Endodermal cell (in vitro differentiated cells): ENCODE data around the gene EVI2B. TPM values are rescaled to one million over a fixed set of nuclear protein-coding genes. Genes with fewer than 3 reads are reported as not detected.

Source experiments
- DNase-seq: peaks from one replicate; pipeline ENCODE4 v3.0.0-alpha.2; 2017
- H3K27ac ChIP-seq: 2 replicates; pipeline ENCODE4 v1.5.1; 2013; ENCODE audit warnings: mild to moderate bottlenecking, low read depth, low read length, moderate library complexity
- H3K27me3 ChIP-seq: 2 replicates; pipeline ENCODE4 v1.6.1; 2013; ENCODE audit warnings: mild to moderate bottlenecking, low read length, moderate library complexity; ENCODE audit not compliant: insufficient read depth, control insufficient read depth, poor library complexity, severe bottlenecking
- H3K36me3 ChIP-seq: 2 replicates; pipeline ENCODE4 v1.7.0; 2013; ENCODE audit warnings: mild to moderate bottlenecking, low read length, moderate library complexity; ENCODE audit not compliant: control insufficient read depth, insufficient read depth
- H3K4me1 ChIP-seq: one replicate; pipeline ENCODE4 v1.7.0; 2013; ENCODE audit warnings: low read length; ENCODE audit not compliant: control insufficient read depth, insufficient read depth
- H3K4me3 ChIP-seq: 2 replicates; pipeline ENCODE4 v1.5.1; 2013; ENCODE audit warnings: mild to moderate bottlenecking, low read length, moderate library complexity
- H3K9ac ChIP-seq: 2 replicates; pipeline ENCODE4 v1.6.1; 2013; ENCODE audit warnings: mild to moderate bottlenecking, low read length, moderate library complexity; ENCODE audit not compliant: poor library complexity, severe bottlenecking; ENCODE audit errors: extremely low read depth
- H3K9me3 ChIP-seq: 2 replicates; pipeline ENCODE4 v1.6.1; 2013; ENCODE audit warnings: mild to moderate bottlenecking, low read length, moderate library complexity; ENCODE audit not compliant: control insufficient read depth
- H3K27ac Mint-ChIP-seq: 2 replicates; pipeline ENCODE4 v1.8.0; 2020; ENCODE audit warnings: mixed read lengths
- H3K27me3 Mint-ChIP-seq: 2 replicates; pipeline ENCODE4 v1.8.0; 2021; ENCODE audit warnings: mild to moderate bottlenecking, mixed read lengths; ENCODE audit not compliant: insufficient read depth
- H3K36me3 Mint-ChIP-seq: 2 replicates; pipeline ENCODE4 v1.8.0; 2020; ENCODE audit warnings: low read depth, mixed read lengths
- H3K4me1 Mint-ChIP-seq: 2 replicates; pipeline ENCODE4 v1.8.0; 2020; ENCODE audit warnings: mixed read lengths
- H3K4me3 Mint-ChIP-seq: 2 replicates; pipeline ENCODE4 v1.8.0; 2020; ENCODE audit warnings: mild to moderate bottlenecking, moderate library complexity, mixed read lengths
- H3K9me3 Mint-ChIP-seq: 2 replicates; pipeline ENCODE4 v1.8.0; 2020; ENCODE audit warnings: mild to moderate bottlenecking, mixed read lengths
- WGBS, 2 experiments: methylation state at CpG; one replicate each; pipeline versions ENCODE4 v1.1.5 to v1.1.7; 2013; ENCODE audit warnings: missing lambda C conversion rate in 2 of 2, mixed read lengths in 1 of 2; ENCODE audit not compliant: insufficient coverage in 1 of 2, insufficient read length in 1 of 2; 5-methylcytosine and 5-hydroxymethylcytosine counted together
- total RNA-seq, 2 donors: library from RNA; stranded (reverse); fragmentation: NEBNext Ultra II Directional in 1 of 2; extraction: Animal tissue kit (Norgen Biotek cat#: 25700) in 1 of 2; gene quantifications; 2 replicates in 1 of 2; 3 replicates in 1 of 2; pipeline ENCODE4 v1.2.1, GENCODE V29; 2021
- TF ChIP-seq, protein P1 (sequence below): fragments of 200-600 bp; sonication (generic); conservative IDR thresholded peaks from 2 replicates; pipeline ENCODE4 v1.5.0; 2021; ENCODE audit warnings: antibody characterized with exemption, mild to moderate bottlenecking

Gene EVI2B
- total RNA-seq, 2 donors from 2014 or later, result not detected

DNA sequence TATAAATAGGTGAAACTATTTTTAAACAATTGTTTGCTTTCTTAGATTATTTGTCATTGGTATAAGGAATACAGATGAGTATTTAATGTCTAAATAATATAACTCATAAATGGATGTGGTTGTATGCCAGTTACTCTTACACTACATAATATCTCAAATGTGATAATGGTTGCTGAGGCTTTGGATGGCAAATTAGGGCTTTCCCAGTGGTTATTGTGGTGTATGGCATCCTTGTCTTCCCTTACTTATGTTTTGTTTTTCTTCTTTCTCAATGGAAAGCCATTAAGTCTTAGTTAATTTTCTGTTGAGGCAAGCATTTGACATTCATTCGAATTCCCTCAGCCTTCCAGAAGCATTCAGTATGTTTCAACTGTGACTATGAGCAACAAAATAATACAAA lies 27.3 kb downstream of the EVI2B start:
- Histone ChIP-seq H3K9me3 (peaks cover under 1% of the 10 kb centered on the region), H3K4me3 (no peak overlapping the region), H3K9ac (no peak overlapping the region), H3K27me3 (no peaks in the 10 kb centered on the region), H3K36me3 (peaks cover 30% of the 10 kb centered on the region), H3K4me1 (no peaks in the 10 kb centered on the region), H3K27ac (no peak overlapping the region)
- H3K4me3 Mint-ChIP-seq, result no peak overlapping the region
- no peak for DNase-seq
- no peak overlapping the region for H3K27ac Mint-ChIP-seq
- 94% methylated on average over 1 of the region's 1 CpG; no CpG with 5 or more reads in 1 of the 2 experiments for WGBS, 2 experiments
- H3K9me3 Mint-ChIP-seq, result no peaks in the 10 kb centered on the region
- no peaks in the 10 kb centered on the region for H3K27me3 Mint-ChIP-seq
- no peaks in the 10 kb centered on the region for H3K4me1 Mint-ChIP-seq
- TF ChIP-seq, protein P1, sequence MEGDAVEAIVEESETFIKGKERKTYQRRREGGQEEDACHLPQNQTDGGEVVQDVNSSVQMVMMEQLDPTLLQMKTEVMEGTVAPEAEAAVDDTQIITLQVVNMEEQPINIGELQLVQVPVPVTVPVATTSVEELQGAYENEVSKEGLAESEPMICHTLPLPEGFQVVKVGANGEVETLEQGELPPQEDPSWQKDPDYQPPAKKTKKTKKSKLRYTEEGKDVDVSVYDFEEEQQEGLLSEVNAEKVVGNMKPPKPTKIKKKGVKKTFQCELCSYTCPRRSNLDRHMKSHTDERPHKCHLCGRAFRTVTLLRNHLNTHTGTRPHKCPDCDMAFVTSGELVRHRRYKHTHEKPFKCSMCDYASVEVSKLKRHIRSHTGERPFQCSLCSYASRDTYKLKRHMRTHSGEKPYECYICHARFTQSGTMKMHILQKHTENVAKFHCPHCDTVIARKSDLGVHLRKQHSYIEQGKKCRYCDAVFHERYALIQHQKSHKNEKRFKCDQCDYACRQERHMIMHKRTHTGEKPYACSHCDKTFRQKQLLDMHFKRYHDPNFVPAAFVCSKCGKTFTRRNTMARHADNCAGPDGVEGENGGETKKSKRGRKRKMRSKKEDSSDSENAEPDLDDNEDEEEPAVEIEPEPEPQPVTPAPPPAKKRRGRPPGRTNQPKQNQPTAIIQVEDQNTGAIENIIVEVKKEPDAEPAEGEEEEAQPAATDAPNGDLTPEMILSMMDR, result peak; percentile 51
- peaks cover 32% of the 10 kb centered on the region for H3K36me3 Mint-ChIP-seq

DNA sequence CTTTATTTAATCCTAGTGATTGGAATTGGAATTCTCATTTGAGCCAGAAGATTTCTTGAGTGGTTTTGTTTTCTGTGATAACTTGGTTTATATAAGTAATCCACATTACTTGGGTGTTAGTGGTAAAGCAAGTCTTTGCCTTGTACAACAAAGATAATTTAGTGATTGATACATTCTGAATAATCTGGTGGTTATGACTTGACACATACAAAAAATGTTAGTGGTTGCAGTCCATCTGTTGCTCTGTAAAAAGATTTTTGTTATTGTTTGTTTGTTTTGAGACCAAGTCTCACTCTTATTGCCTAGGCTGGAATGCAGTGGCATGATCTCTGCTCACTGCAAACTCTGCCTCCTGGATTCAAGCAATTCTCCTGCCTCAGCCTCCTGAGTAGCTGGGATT lies 30.0 kb downstream of the EVI2B start:
- Histone ChIP-seq H3K4me3 (no peak overlapping the region), H3K36me3 (peaks cover 29% of the 10 kb centered on the region), H3K4me1 (no peaks in the 10 kb centered on the region), H3K27ac (no peak overlapping the region), H3K27me3 (no peaks in the 10 kb centered on the region), H3K9me3 (peaks cover 7% of the 10 kb centered on the region), H3K9ac (no peak overlapping the region)
- Mint-ChIP-seq H3K4me1 (no peaks in the 10 kb centered on the region), H3K27ac (no peak overlapping the region), H3K9me3 (no peaks in the 10 kb centered on the region), H3K36me3 (peaks cover 37% of the 10 kb centered on the region), H3K27me3 (no peaks in the 10 kb centered on the region), H3K4me3 (no peak overlapping the region)
- no peak for DNase-seq
- TF ChIP-seq, protein P1, result no peak

DNA sequence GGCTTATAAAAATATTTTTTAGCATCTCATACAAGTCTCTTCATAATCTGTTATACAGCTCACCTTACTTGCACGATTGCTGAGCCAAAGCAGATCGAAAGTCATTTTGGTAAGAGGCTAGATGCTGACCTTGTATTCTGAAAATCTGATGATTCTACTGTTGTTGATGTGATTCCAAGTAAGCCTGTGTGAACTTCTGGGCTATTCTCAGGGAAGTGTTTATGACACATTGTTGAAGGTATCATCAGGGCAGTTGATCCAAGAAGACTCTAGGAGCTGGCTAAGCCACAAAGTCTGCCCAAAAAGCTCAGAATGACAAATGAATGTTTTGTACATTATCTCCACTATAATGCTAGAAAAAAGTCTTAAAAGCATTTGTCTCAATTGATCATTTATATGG lies 32.8 kb downstream of the EVI2B start:
- Histone ChIP-seq H3K36me3 (peaks cover 35% of the 10 kb centered on the region), H3K4me1 (no peaks in the 10 kb centered on the region), H3K9ac (no peak overlapping the region), H3K27me3 (no peaks in the 10 kb centered on the region), H3K9me3 (peaks cover 7% of the 10 kb centered on the region), H3K27ac (no peak overlapping the region), H3K4me3 (no peak overlapping the region)
- Mint-ChIP-seq H3K4me1 (no peaks in the 10 kb centered on the region), H3K9me3 (no peaks in the 10 kb centered on the region), H3K4me3 (no peak overlapping the region), H3K27me3 (no peaks in the 10 kb centered on the region), H3K27ac (no peak overlapping the region), H3K36me3 (peaks cover 38% of the 10 kb centered on the region)
- TF ChIP-seq, protein P1, result no peak
- no peak for DNase-seq
- WGBS, 2 experiments, result 98 to 100% methylated on average over 1 to 2 of the region's 2 CpGs
